Nephron (organoid): ENCODE results near the gene PTPDC1.

Experiments used
- H3K27ac Mint-ChIP-seq, 3 experiments: 2 replicates each; pipeline ENCODE4 v1.8.0; 2020; ENCODE audit warnings: mixed read lengths in 3 of 3, mild to moderate bottlenecking in 2 of 3, moderate library complexity in 1 of 3
- H3K27me3 Mint-ChIP-seq: 2 replicates; pipeline ENCODE4 v1.8.0; 2021; ENCODE audit warnings: low read depth, mild to moderate bottlenecking, moderate library complexity, mixed read lengths
- H3K36me3 Mint-ChIP-seq: 2 replicates; pipeline ENCODE4 v1.8.0; 2020; ENCODE audit warnings: low read depth, mixed read lengths
- H3K4me1 Mint-ChIP-seq: 2 replicates; pipeline ENCODE4 v1.8.0; 2020; ENCODE audit warnings: mixed read lengths
- H3K4me3 Mint-ChIP-seq, 3 experiments: 2 replicates each; pipeline ENCODE4 v1.8.0; 2020; ENCODE audit warnings: mild to moderate bottlenecking in 3 of 3, mixed read lengths in 3 of 3, moderate library complexity in 2 of 3
- H3K9me3 Mint-ChIP-seq: 2 replicates; pipeline ENCODE4 v1.8.0; 2020; ENCODE audit warnings: mixed read lengths
- CTCF ChIP-seq, 3 experiments: fragments of 200-600 bp; sonication (generic); IDR thresholded peaks; one replicate each; pipeline ENCODE4 v1.5.0; 2021; ENCODE audit warnings: antibody characterized with exemption in 3 of 3; ENCODE audit not compliant: unreplicated experiment in 3 of 3

Gene PTPDC1

GRCh38 chr9:94078086-94078485 is 6.2 kb upstream of the PTPDC1 start:
- Mint-ChIP-seq H3K36me3 (peaks cover 49% of the 10 kb centered on the region), H3K27ac (no peak overlapping the region), H3K27me3 (no peaks in the 10 kb centered on the region), H3K4me1 (peaks cover 13% of the 10 kb centered on the region), H3K4me3 (no peak overlapping the region), H3K9me3 (no peaks in the 10 kb centered on the region)
- no peak for TF ChIP-seq CTCF (IDR thresholded peaks at IDR 0.05; ENCODE audit: unreplicated experiment in 3 of 3)

GRCh38 chr9:94079236-94079635 is 5.0 kb upstream of the PTPDC1 start:
- Mint-ChIP-seq H3K36me3 (peaks cover 38% of the 10 kb centered on the region), H3K9me3 (no peaks in the 10 kb centered on the region), H3K27me3 (no peaks in the 10 kb centered on the region), H3K27ac (no peak overlapping the region), H3K4me1 (peaks cover 22% of the 10 kb centered on the region), H3K4me3 (no peak overlapping the region)
- no peak for TF ChIP-seq CTCF (IDR thresholded peaks at IDR 0.05; ENCODE audit: unreplicated experiment in 3 of 3)

- H3K36me3 Mint-ChIP-seq, result peaks cover 36% of the 10 kb centered on the region
- peak overlapping the region in 2 of 3 experiments; percentile 47 to 86 for H3K27ac Mint-ChIP-seq
- no peak for TF ChIP-seq CTCF (IDR thresholded peaks at IDR 0.05; ENCODE audit: unreplicated experiment in 3 of 3)
- H3K4me1 Mint-ChIP-seq, result peaks cover 27% of the 10 kb centered on the region
- no peaks in the 10 kb centered on the region for H3K9me3 Mint-ChIP-seq
- H3K27me3 Mint-ChIP-seq, result no peaks in the 10 kb centered on the region
- no peak overlapping the region for H3K4me3 Mint-ChIP-seq
Measured at GRCh38 chr9:94080249-94080648, 4.0 kb upstream of the PTPDC1 start.

- Mint-ChIP-seq H3K4me3 (no peak overlapping the region), H3K9me3 (no peaks in the 10 kb centered on the region), H3K36me3 (peaks cover 29% of the 10 kb centered on the region), H3K27ac (peak overlapping the region; percentile 56 to 84 (median 67)), H3K4me1 (peaks cover 33% of the 10 kb centered on the region), H3K27me3 (no peaks in the 10 kb centered on the region)
- no peak for TF ChIP-seq CTCF (IDR thresholded peaks at IDR 0.05; ENCODE audit: unreplicated experiment in 3 of 3)
Measured at GRCh38 chr9:94081435-94081834, 2.8 kb upstream of the PTPDC1 start.

- peaks cover 38% of the 10 kb centered on the region for H3K4me1 Mint-ChIP-seq
- peak overlapping the region; percentile 56 to 84 (median 67) for H3K27ac Mint-ChIP-seq
- no peaks in the 10 kb centered on the region for H3K9me3 Mint-ChIP-seq
- H3K4me3 Mint-ChIP-seq, result no peak overlapping the region
- peaks cover 28% of the 10 kb centered on the region for H3K36me3 Mint-ChIP-seq
- TF ChIP-seq CTCF (IDR thresholded peaks at IDR 0.05; ENCODE audit: unreplicated experiment in 3 of 3), result no peak
- H3K27me3 Mint-ChIP-seq, result no peaks in the 10 kb centered on the region
Measured at GRCh38 chr9:94081864-94082463, 2.3 kb upstream of the PTPDC1 start.

GRCh38 chr9:94082553-94082952 is 1.7 kb upstream of the PTPDC1 start:
- H3K27ac Mint-ChIP-seq, result peak overlapping the region; percentile 56 to 84 (median 67)
- no peaks in the 10 kb centered on the region for H3K27me3 Mint-ChIP-seq

More at GRCh38 chr9:94082553-94082952, 1.7 kb upstream of the PTPDC1 start:
- Mint-ChIP-seq H3K9me3 (no peaks in the 10 kb centered on the region), H3K4me3 (no peak overlapping the region), H3K4me1 (peaks cover 42% of the 10 kb centered on the region), H3K36me3 (peaks cover 30% of the 10 kb centered on the region)
- TF ChIP-seq CTCF (IDR thresholded peaks at IDR 0.05; ENCODE audit: unreplicated experiment in 3 of 3), result no peak
